Activated CD4-positive, alpha-beta T cell treated with anti-CD3 and anti-CD28 coated beads, Interleukin-2, amount 10 ng/mL, durations not matched to agents 7 days and 5 days (primary cell): Measurements from ENCODE around the gene CACNA1D. TPM values are rescaled to one million over a fixed set of nuclear protein-coding genes. Genes with fewer than 3 reads are reported as not detected.
"Not testable (repeated sequence)": the region's sequence is repeated elsewhere in the genome, so short reads cannot be mapped to it uniquely, and the experiment has no call there.

ENCODE experiments used
- CTCF ChIA-PET: fragments of 350-600 bp; sonication (Branson Sonifier 250); formaldehyde crosslinking; loops from one replicate; lab custom pipeline; 2021; ENCODE audit warnings: antibody characterized with exemption; lab: Charles Lee
- POLR2A ChIA-PET: fragments of 350-600 bp; sonication (Branson Sonifier 250); formaldehyde crosslinking; loops from one replicate; lab custom pipeline; 2021; ENCODE audit warnings: antibody characterized with exemption; lab: Charles Lee
- DNase-seq: peaks from one replicate; pipeline ENCODE4 v3.0.0-alpha.2; 2020
- H3K27ac Mint-ChIP-seq: one replicate; pipeline ENCODE4 v1.8.0; 2021; ENCODE audit warnings: mild to moderate bottlenecking, moderate library complexity, mixed read lengths
- H3K27me3 Mint-ChIP-seq: one replicate; pipeline ENCODE4 v1.8.0; 2021; ENCODE audit warnings: mixed read lengths
- H3K36me3 Mint-ChIP-seq: one replicate; pipeline ENCODE4 v1.8.0; 2021; ENCODE audit warnings: low read depth, mixed read lengths
- H3K4me1 Mint-ChIP-seq: one replicate; pipeline ENCODE4 v1.8.0; 2021; ENCODE audit warnings: mixed read lengths
- H3K4me3 Mint-ChIP-seq: one replicate; pipeline ENCODE4 v1.8.0; 2021; ENCODE audit warnings: mild to moderate bottlenecking, moderate library complexity, mixed read lengths
- H3K9me3 Mint-ChIP-seq: one replicate; pipeline ENCODE4 v1.8.0; 2021; ENCODE audit warnings: mixed read lengths
- total RNA-seq, 2 experiments: library from RNA; stranded (reverse); gene quantifications; one replicate each; pipeline ENCODE4 v1.2.3, GENCODE V29; 2021

The CACNA1D gene
- total RNA-seq, 2 experiments from 2014 or later: 0.15 to 0.33 TPM

GRCh38 chr3:53545996-53546359 is 51.6 kb downstream of the CACNA1D start:
- Mint-ChIP-seq H3K36me3 (no peaks in the 10 kb centered on the region), H3K27me3 (peaks cover 3% of the 10 kb centered on the region), H3K9me3 (no peaks in the 10 kb centered on the region), H3K4me1 (no peaks in the 10 kb centered on the region), H3K4me3 (no peak overlapping the region), H3K27ac (no peak overlapping the region)
- ChIA-PET CTCF (no interaction called here), POLR2A (no interaction called here)
- no peak for DNase-seq

GRCh38 chr3:53547327-53547726 is 52.9 kb downstream of the CACNA1D start:
- no peak overlapping the region for H3K27ac Mint-ChIP-seq

GRCh38 chr3:53550005-53550620 is 55.7 kb downstream of the CACNA1D start:
- ChIA-PET POLR2A (no interaction called here), CTCF (no interaction called here)
- H3K36me3 Mint-ChIP-seq: no peaks in the 10 kb centered on the region
- no peak overlapping the region for H3K4me3 Mint-ChIP-seq
- DNase-seq: no peak
- no peak overlapping the region for H3K27ac Mint-ChIP-seq
- no peaks in the 10 kb centered on the region for H3K27me3 Mint-ChIP-seq
- H3K4me1 Mint-ChIP-seq: no peaks in the 10 kb centered on the region
- no peaks in the 10 kb centered on the region for H3K9me3 Mint-ChIP-seq

More at GRCh38 chr3:53547327-53547726, 52.9 kb downstream of the CACNA1D start:
- H3K4me1 Mint-ChIP-seq: no peaks in the 10 kb centered on the region
- ChIA-PET POLR2A (no interaction called here), CTCF (no interaction called here)
- no peaks in the 10 kb centered on the region for H3K9me3 Mint-ChIP-seq
- H3K27me3 Mint-ChIP-seq: no peaks in the 10 kb centered on the region
- no peak for DNase-seq
- H3K4me3 Mint-ChIP-seq: no peak overlapping the region
- H3K36me3 Mint-ChIP-seq: no peaks in the 10 kb centered on the region

- Mint-ChIP-seq H3K27ac (no peak overlapping the region), H3K27me3 (peaks cover 2% of the 10 kb centered on the region), H3K4me3 (no peak overlapping the region), H3K4me1 (no peaks in the 10 kb centered on the region), H3K9me3 (no peaks in the 10 kb centered on the region), H3K36me3 (no peaks in the 10 kb centered on the region)
- ChIA-PET CTCF (no interaction called here), POLR2A (no interaction called here)
- no peak for DNase-seq
Observed at GRCh38 chr3:53551324-53551723, 56.9 kb downstream of the CACNA1D start.

- no peaks in the 10 kb centered on the region for H3K9me3 Mint-ChIP-seq
- DNase-seq: no peak
- peaks cover 5% of the 10 kb centered on the region for H3K27me3 Mint-ChIP-seq
- H3K36me3 Mint-ChIP-seq: no peaks in the 10 kb centered on the region
- ChIA-PET CTCF (no interaction called here), POLR2A (no interaction called here)
- no peak overlapping the region for H3K27ac Mint-ChIP-seq
- no peaks in the 10 kb centered on the region for H3K4me1 Mint-ChIP-seq
- H3K4me3 Mint-ChIP-seq: no peak overlapping the region
Observed at GRCh38 chr3:53552730-53553129, 58.3 kb downstream of the CACNA1D start.

GRCh38 chr3:53553200-53553599 is 58.8 kb downstream of the CACNA1D start:
- POLR2A ChIA-PET: no interaction called here
- no peak overlapping the region for H3K27ac Mint-ChIP-seq
- H3K36me3 Mint-ChIP-seq: no peaks in the 10 kb centered on the region
- no peaks in the 10 kb centered on the region for H3K9me3 Mint-ChIP-seq
- H3K4me1 Mint-ChIP-seq: no peaks in the 10 kb centered on the region
- CTCF ChIA-PET: no interaction called here
- no peak overlapping the region for H3K4me3 Mint-ChIP-seq
- peaks cover 8% of the 10 kb centered on the region for H3K27me3 Mint-ChIP-seq
- DNase-seq: no peak

GRCh38 chr3:53554559-53555067 is 60.2 kb downstream of the CACNA1D start:
- no peak overlapping the region for H3K4me3 Mint-ChIP-seq
- DNase-seq: no peak
- no peak overlapping the region for H3K27ac Mint-ChIP-seq
- peaks cover 18% of the 10 kb centered on the region for H3K27me3 Mint-ChIP-seq
- POLR2A ChIA-PET: no interaction called here
- no peaks in the 10 kb centered on the region for H3K4me1 Mint-ChIP-seq
- CTCF ChIA-PET: no interaction called here
- no peaks in the 10 kb centered on the region for H3K36me3 Mint-ChIP-seq
- no peaks in the 10 kb centered on the region for H3K9me3 Mint-ChIP-seq

- POLR2A ChIA-PET: no interaction called here
- Mint-ChIP-seq H3K36me3 (no peaks in the 10 kb centered on the region), H3K27ac (no peak overlapping the region), H3K9me3 (no peaks in the 10 kb centered on the region), H3K27me3 (peaks cover 21% of the 10 kb centered on the region), H3K4me1 (no peaks in the 10 kb centered on the region), H3K4me3 (no peak overlapping the region)
- DNase-seq: no peak
- CTCF ChIA-PET: no interaction called here
Observed at GRCh38 chr3:53555068-53555588, 60.7 kb downstream of the CACNA1D start.

- Mint-ChIP-seq H3K36me3 (no peaks in the 10 kb centered on the region), H3K4me3 (no peak overlapping the region), H3K27me3 (peaks cover 16% of the 10 kb centered on the region), H3K9me3 (no peaks in the 10 kb centered on the region), H3K4me1 (no peaks in the 10 kb centered on the region), H3K27ac (no peak overlapping the region)
- DNase-seq: no peak
- POLR2A ChIA-PET: no interaction called here
- CTCF ChIA-PET: no interaction called here
Observed at GRCh38 chr3:53566461-53567145, 72.2 kb downstream of the CACNA1D start.

GRCh38 chr3:53570081-53570480 is 75.7 kb downstream of the CACNA1D start:
- Mint-ChIP-seq H3K9me3 (no peaks in the 10 kb centered on the region), H3K36me3 (no peaks in the 10 kb centered on the region), H3K27ac (no peak overlapping the region), H3K27me3 (peaks cover 10% of the 10 kb centered on the region), H3K4me3 (no peak overlapping the region), H3K4me1 (no peaks in the 10 kb centered on the region)
- ChIA-PET POLR2A (no interaction called here), CTCF (no interaction called here)
- DNase-seq: no peak

- Mint-ChIP-seq H3K9me3 (no peaks in the 10 kb centered on the region), H3K27me3 (peaks cover 6% of the 10 kb centered on the region), H3K4me3 (no peak overlapping the region), H3K27ac (no peak overlapping the region), H3K36me3 (no peaks in the 10 kb centered on the region), H3K4me1 (no peaks in the 10 kb centered on the region)
- DNase-seq: no peak
- CTCF ChIA-PET: no interaction called here
- POLR2A ChIA-PET: no interaction called here
Observed at GRCh38 chr3:53570709-53571108, 76.3 kb downstream of the CACNA1D start.

GRCh38 chr3:53571264-53571663 is 76.9 kb downstream of the CACNA1D start:
- ChIA-PET CTCF (no interaction called here), POLR2A (no interaction called here)
- no peaks in the 10 kb centered on the region for H3K36me3 Mint-ChIP-seq
- H3K9me3 Mint-ChIP-seq: no peaks in the 10 kb centered on the region
- H3K4me1 Mint-ChIP-seq: no peaks in the 10 kb centered on the region
- DNase-seq: no peak
- no peak overlapping the region for H3K27ac Mint-ChIP-seq
- H3K4me3 Mint-ChIP-seq: no peak overlapping the region
- H3K27me3 Mint-ChIP-seq: peaks cover 2% of the 10 kb centered on the region

- H3K27ac Mint-ChIP-seq, CTCF ChIA-PET, H3K4me3 Mint-ChIP-seq: not testable (repeated sequence)
Observed at GRCh38 chr3:53572184-53572583, 77.8 kb downstream of the CACNA1D start.

More at GRCh38 chr3:53572184-53572583, 77.8 kb downstream of the CACNA1D start:
- H3K9me3 Mint-ChIP-seq, H3K27me3 Mint-ChIP-seq, DNase-seq, H3K36me3 Mint-ChIP-seq, H3K4me1 Mint-ChIP-seq, POLR2A ChIA-PET: not testable (repeated sequence)
